DMS53 treated with DMSO at 0.1 percent for 48 hours (cell line): ENCODE data around the gene AGBL4.
"Not testable (repeated sequence)": the region's sequence is repeated elsewhere in the genome, so short reads cannot be mapped to it uniquely, and the experiment has no call there.

Experiments
- DNase-seq: peaks from one replicate; lab custom pipeline; 2025; ENCODE audit not compliant: unreplicated experiment; lab: John Stamatoyannopoulos, UW

Gene AGBL4

DNA sequence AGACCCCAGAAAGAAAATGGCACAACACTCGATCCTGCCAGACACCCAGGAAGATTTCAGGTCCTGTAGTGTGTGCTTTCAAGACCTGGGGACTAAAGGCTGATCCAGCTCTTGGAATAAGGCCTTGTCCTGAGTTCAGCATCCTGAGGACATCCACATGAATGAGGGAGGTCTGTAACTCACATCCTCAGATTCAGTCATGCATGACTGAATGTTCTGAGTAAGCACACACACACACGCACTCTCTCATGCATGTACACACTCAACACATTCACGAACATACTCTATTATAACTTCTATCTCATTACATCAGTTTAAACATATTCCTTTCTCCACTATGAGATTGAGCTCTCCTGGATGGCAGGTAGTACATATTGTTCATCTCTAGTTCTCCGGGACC lies 973.7 kb downstream of the AGBL4 start:
- no peak for DNase-seq

- DNase-seq, result no peak
Observed at GRCh38 chr1:49048188-49048587, 975.6 kb downstream of the AGBL4 start.

GRCh38 chr1:49046305-49046704 lies 977.4 kb downstream of the AGBL4 start:
- DNase-seq, result no peak

DNA sequence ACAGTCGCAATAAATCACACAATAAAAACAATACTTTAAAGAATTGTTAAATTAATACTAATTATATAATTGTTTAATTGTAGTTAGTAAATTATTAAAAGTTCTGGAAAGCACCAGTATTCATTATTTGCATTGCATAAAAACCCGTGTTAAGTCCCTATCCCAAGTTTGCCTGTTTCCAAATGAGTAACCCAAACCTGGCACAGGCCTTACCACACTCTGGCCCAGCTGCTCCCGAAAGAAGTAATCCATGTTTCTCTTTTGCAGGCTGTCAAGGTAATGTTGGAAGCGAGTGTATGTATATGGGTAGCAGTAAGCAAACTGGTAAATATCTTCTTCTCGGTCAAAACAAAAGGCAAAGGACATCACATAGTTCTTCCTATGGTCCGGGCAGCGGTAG lies 978.4 kb downstream of the AGBL4 start:
- no peak for DNase-seq

- DNase-seq, result no peak
Observed at GRCh38 chr1:49036700-49037099, 987.1 kb downstream of the AGBL4 start.

DNA sequence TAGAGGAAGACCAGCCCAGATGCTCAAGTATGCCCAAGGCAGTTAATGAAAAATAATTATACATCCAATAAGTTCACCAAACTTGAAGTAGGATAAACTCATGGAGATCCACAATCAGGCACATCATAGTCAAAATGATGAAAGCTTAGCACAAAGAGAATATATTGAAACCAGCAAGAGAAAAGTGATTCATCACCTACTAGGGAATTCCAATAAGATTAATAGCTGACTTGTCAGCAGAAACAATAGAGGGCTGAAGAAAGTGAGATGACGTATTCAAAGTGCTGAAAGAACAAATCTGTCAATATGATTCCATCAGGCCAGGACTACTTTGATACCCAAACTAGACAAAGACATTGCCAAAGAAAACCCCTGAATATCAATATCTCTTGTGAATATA lies 995.4 kb downstream of the AGBL4 start:
- no peak for DNase-seq

DNA sequence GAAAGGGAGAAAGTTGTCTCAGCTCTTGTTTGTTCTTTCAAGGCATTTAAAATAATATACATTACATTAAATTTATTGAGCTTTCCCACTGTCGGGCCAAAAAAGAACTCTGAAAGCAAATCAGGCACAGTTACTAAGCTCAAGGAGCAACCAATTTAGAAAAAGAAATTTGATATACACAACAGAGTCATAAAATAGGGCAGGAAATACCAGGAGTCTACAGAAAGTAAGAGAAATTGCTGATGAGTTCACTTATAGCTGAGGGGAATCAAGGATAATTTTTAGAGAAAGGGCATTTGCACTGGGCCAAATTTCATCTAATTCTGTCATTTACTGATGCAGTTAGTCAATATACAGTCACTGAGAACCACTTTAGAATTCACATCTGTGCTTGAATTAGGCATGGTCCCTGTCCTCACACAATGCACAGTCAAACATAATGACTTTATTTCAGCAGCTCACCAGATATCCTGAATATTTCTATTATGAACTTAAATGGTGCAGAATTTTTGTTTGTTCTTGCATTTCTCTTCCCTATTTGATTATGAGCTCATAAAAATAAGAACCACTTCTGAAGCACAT lies 997.4 kb downstream of the AGBL4 start:
- DNase-seq, result no peak

GRCh38 chr1:49016030-49016977 lies 1007.5 kb downstream of the AGBL4 start:
- DNase-seq, result no peak

DNA sequence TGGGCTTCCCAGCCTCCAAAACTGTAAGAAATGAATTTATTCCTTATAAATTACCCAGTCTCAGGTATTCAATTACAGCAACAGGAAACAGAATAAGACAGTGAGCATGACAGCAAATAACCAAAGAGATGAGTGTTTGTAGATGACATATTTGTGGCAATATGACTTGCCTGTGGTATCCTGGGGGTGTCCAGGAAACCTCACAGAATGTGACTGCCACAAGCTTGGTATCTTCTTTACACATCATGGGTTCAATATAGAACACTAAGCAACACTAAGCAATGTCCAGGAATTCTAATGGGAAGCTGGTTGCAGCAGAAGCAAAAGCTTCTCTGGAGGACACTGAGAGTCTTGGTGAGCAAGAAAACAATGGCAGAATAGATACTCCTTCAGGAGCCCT lies 1010.7 kb downstream of the AGBL4 start:
- peak; percentile 72 for DNase-seq

DNA sequence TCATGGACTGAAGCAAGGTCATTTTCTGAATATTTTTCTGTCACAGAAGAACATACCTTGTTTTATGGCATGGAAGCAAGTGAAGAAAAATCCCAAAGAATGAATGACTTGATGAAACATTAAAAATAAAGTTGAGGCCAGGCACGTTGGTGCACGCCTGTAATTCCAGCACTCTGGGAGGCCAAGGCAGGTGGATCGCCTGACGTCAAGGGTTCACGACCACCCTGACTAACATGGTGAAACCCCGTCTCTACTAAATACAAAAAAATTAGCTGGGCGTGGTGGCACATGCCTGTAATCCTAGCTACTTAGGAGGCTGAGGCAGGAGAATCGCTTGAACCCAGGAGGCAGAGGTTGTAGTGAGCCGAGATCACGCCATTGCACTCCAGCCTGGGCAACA lies 1020.8 kb downstream of the AGBL4 start:
- DNase-seq, result not testable (repeated sequence)

DNA sequence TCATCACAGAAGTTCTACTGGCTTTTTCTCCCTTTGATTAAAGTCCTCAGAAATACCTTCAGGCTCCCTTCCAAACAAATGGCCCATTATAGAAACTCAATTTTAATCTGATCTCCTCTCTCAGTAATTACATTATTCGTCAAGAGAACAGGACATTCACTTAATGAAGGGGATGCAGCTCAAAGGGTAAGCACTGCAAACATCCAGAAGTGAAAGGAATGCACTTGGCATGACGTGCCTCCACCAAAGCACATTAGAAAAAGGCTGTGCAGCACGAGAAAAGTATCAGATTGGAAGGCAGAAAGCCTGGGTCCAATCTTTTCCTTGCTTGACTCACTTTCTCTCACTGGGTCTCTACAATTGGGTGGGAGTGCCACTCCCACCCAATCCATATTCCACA lies 1024.4 kb downstream of the AGBL4 start:
- DNase-seq, result no peak

GRCh38 chr1:48996311-48996710 lies 1027.4 kb downstream of the AGBL4 start:
- no peak for DNase-seq

- no peak for DNase-seq
Observed at GRCh38 chr1:48988633-48989197, 1035.0 kb downstream of the AGBL4 start.

DNA sequence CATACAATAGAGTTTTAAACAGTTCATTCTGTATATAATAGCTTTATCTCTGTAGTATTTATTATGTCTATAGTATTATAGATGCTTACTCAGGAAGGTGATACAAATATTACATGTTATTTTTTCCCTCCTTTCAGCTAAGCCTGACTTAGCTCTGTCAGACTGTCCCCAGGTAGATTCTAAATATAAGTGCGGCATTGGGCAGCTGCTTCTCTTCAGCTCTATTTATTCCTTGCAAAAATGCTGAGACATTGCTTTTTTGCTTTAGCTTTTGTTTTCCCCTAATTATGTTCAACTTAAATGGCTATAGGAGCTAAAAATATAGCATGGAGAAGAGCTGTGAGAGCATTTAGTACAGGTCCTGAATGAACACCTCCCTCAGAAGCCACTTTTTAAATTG lies 1043.8 kb downstream of the AGBL4 start:
- no peak for DNase-seq

DNA sequence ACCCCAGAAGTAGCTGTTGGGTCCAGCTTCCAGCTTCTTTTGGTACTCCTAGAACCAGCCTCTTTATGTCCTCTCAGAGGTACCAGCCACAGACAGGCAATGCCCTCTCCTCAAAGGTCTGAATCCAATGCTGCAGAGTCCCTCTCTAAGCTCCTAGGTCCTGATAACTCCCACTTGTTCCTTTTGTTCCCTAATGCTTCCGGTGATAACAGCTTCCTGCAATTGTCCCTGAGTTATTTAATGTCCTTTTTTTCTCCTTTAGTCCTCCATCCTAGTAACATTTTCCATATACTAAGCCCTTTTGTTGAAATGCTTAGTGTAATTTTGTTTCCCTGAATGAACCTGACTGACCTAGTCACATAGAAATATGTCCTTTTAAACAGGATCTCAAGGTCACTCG lies 1045.3 kb downstream of the AGBL4 start:
- no peak for DNase-seq

DNA sequence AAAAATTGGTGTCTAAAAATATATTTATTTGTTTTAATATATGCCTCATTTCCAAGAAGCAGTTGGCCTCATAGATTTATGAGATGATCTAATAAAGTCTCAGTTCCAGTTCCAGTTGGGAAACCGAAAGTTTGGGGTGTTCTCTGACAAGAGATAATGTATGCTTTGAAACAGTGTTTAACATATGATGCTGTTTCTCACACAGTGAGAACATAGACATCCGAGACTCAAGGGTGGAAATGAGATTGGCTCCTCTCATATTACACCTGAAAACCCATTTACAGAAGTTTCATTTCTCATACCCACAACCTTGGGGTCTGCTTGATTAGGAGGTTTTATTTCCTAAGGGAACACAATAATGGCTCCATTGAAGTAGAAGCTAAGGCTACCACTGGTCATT lies 1046.5 kb downstream of the AGBL4 start:
- no peak for DNase-seq

DNA sequence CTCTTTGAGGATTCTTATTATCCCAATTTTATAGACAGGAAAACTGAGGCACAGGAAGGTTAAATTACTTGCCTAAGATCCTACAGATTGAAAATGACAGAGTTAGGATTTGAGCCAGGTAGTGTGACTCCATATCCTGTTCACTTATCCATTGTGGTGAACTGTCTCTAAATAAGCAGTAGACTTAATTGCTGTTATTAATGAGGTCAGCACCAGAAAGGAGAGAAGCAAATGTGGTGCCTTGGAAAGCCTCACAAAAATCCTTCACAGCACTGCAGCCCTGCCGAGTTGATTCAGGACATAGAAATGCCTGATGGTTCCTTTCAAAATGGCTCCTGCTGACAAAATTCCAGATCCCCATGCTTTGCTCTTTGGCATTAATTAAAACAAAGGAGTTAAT lies 1053.8 kb downstream of the AGBL4 start:
- DNase-seq, result no peak

- DNase-seq, result no peak
Observed at GRCh38 chr1:48967318-48967717, 1056.4 kb downstream of the AGBL4 start.

- DNase-seq, result no peak
Observed at GRCh38 chr1:48966583-48966982, 1057.2 kb downstream of the AGBL4 start.

DNA sequence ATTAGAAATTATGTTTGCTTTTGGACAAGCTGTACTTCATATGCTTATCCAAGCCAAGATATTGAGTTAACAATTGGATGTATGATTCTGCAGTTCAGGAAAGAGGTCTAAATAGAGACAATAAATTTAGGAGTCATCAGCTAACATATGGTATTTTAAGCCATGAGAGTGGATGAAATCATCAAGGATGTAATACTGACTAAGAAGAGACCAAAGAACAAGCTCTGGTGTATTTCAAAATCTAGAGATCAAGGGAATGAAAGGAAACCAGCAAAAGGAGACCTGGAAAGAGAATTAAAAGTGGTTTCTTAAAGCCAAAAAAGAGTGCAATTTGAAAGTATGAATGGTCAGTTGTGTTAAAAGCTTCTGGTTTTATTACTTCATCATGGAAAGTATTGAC lies 1063.4 kb downstream of the AGBL4 start:
- no peak for DNase-seq

- peak; percentile 85 for DNase-seq
Observed at GRCh38 chr1:48955774-48956173, 1068.0 kb downstream of the AGBL4 start.

- no peak for DNase-seq
Observed at GRCh38 chr1:48953617-48954016, 1070.1 kb downstream of the AGBL4 start.
